ENCODE results near the gene IFRD2.
"Not testable (repeated sequence)": the region's sequence is repeated elsewhere in the genome, so short reads cannot be mapped to it uniquely, and the experiment has no call there.

IFRD2 gene

DNA sequence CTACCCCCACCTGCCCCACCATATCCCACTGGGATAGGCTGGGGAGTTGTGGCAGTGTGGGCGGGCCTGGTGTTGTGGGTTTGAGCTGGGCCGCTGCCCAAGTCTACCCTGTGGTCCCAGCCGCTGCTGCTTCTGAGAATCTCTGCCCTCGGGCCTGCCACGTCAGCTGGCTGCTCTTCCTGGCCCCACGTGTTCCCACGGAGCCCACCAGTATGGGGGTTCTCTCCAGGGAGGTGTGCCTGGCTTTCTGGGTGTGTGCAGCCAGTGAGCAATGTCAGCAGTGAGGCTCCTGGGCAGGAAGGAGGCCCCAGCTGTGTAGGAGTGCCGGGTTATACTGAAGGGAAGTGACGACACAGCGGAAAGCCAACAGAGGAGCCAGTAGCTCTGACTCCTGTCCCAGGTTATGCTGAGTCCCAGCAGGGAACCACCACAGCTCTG lies 45.7 kb downstream of the IFRD2 start:
- peak; percentile 85 for DNase-seq

GRCh38 chr3:50245831-50246516 lies 46.3 kb downstream of the IFRD2 start:
- peak; percentile 96 for DNase-seq

- DNase-seq, result no peak
Measured at GRCh38 chr3:50245251-50245745, 46.9 kb downstream of the IFRD2 start.

DNA sequence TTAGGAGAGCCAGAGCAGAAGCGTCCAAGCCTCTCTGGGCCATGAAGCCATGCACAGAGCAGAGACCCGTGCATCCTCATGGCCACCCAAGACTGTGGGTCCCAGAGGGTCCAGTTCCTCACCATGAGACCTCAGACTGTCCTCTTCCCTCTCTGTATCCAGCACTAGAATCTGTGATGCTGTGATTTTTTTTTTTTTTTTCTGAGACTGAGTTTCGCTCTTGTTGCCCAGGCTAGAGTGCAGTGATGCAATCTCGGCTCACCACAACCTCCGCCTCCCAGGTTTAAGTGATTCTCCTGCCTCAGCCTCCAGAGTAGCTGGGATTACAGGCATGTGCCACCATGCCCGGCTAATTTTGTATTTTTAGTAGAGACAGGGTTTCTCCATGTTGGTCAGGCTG lies 47.4 kb downstream of the IFRD2 start:
- not testable (repeated sequence) for DNase-seq

DNA sequence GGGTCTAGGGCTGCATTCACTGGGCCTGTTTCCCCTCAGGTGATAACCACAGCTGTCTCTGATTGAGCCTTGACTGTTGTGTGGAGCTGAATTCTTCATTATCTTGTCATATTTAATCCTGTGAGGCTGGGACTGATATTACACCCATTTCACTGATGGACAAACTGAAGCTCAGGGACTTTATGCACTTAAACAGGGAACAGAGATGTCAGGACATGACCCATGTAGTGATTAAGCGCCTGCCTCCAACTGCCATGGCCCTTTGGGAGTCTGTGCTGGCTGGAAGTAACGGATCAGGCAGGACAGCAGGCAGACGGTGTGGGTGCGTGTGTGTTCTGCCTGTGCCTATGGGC lies 48.7 kb downstream of the IFRD2 start:
- no peak for DNase-seq

DNA sequence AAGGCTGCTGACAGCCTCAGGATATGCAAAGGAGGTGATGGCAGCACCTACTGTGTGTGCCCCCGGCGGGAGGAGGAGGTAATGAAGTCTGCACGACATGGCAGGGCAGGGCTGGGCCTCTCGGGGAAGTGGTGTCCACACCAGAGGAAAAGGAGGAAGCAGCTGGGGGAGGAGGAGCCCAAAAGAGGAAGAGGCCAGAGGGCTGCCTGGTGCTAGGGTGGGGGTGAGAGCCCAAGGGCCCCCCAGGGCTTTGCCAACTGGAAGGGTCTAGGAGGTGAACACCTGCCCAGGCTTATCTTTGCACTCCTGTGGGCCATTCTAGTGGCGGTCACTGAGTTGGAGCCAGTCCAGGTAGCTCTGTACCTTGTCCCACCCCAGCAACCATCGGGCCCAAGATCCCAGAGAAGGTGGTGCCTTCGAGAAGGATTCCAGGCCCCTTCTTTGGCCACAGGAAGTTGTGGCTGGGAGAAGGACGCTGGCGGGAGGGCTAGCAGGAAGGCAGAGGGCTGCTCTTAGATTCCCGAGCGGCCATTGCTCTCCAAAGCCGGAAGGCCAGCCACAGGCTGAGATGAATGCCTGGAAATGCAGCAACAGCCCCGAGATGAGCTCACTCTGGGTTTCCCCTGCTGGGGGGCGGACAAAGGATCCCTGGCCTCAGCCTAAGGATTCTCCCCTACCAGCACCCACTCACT lies 49.2 kb downstream of the IFRD2 start:
- no peak for DNase-seq

- DNase-seq, result no peak
Measured at GRCh38 chr3:50242381-50242770, 49.9 kb downstream of the IFRD2 start.

DNA sequence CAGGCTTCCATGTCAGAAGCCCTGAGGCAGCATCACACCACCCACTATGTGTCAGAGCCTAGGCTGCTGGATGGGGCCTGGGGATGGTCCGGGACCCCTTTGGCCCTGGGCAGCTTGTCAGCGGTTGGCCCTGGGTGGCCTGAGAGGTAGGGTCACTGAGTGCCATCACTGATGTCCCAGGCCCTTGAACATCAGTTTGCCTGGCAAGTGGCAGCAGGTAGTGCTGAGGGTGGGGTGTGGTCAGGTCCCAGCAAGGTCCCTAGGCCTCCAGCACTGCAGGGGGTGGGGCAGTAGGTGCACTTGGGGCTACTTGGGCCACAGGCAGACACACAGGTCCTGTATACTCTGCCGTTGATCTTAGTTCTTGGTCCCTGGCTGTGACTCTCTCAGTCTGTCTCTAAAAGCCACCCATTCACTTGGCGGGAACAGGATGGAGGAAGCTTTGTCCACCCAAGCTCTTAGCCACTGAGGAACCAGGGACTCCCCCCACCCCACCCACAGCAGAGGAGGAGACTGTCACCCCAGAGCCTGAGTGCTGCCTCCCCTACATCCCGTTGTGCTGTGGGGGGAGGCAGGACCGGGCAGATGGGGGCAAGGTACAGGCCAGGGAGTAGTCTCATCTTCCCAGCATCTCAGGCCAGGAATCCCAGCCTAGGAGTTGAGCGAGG lies 50.4 kb downstream of the IFRD2 start:
- no peak for DNase-seq

DNA sequence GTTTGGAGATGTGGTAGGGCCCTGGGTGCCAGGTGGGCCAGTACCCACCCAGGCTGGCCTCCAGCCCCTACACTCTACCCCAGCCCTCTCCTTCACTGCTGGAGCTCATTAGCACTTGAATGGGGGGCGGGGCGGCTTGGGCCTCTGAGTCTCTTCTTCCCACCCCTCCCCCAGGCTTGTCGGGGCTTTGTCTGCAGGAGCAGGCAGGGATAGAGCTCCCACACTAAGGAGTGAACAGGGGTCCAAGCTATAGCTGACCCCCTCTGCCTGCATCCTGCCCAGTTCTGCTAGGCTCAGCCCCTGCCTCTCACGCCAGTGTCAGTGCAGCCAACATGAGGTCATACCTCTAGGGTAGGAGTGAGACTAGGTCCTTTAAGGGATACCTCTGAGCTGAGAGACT lies 51.1 kb downstream of the IFRD2 start:
- no peak for DNase-seq

DNA sequence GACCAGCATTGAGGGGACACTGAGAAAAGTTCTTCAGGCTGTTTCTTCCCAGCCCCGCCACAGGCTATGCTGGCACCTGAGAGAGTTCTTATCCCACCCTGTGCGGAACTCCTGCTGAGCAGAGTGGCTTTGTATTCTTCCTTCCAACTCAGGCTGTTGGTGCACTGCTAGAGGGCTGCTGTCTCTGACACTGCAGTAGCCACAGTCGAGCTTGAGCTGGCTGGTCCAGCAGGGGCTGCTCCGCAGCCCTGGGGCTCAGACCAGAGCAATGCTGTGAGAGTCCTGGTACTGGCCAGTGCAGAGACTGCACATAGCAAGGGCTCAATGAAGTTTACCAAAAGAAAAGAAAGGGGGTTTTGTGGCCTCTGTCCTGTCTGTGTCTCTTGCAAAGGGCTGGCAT lies 52.6 kb downstream of the IFRD2 start:
- no peak for DNase-seq

- DNase-seq, result no peak
Measured at GRCh38 chr3:50238549-50239026, 53.6 kb downstream of the IFRD2 start.

DNA sequence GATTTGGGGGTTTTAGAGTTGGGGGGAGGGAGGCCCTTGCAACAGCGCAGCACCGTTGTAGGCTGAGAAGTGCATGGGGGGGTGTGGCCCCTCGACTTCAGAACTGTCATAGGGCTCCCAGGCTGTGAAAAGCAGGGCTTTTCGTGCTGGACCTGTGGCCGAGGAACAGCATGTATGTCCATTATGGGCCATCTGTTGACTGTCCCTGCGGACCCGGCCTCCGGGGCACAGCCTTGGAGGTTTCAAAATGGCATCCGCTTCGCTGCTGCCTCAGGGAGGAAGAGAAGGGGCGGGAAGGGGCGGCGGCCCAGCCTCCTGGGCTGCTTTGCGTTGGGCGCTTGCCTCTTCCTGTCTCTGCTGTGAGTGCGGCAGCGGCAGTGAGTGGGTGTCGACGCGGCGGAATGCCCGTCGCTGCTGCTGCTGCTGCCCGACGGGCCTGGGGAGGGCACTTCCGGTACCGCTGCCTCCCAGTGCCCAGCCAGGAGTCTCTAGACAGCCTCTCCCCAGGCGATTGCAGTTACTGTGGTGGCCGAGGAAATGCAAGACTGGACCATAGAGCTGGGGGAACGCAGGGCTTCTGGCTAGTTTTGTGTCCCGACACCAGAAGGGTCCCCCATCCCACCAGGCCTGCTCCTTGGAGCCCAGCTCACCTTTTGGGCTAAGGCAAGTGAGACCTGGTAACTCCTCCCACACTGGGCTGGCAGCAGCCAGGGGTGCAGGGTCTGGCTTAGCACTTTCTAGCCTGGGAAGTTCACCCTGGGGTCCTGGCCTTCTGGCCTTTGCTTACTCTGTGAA lies 54.3 kb downstream of the IFRD2 start:
- peak; percentile 88 for DNase-seq

All from activated naive CD4-positive, alpha-beta T cell treated with anti-CD3 and anti-CD28 coated beads, Interleukin-2, amount 50 U/mL, for 16 hours (primary cell).